OCI-LY7 (cell line): Measurements from ENCODE around the gene RSPH3. TPM values are rescaled to one million over a fixed set of nuclear protein-coding genes. Genes with fewer than 3 reads are reported as not detected.

Source experiments
- BruUV-seq: library from RNA; stranded (reverse); fragments of 400-500 nt; replicated peaks from 2 replicates; lab custom pipeline; 2021; lab: Mats Ljungman, UMichigan
- CTCF ChIA-PET: fragments of 300-600 bp; sonication (Branson Sonifier 250); formaldehyde crosslinking; loops from one replicate; lab custom pipeline; 2022; ENCODE audit warnings: antibody characterized with exemption; ENCODE audit not compliant: unreplicated experiment; lab: Charles Lee
- POLR2A ChIA-PET: fragments of 300-600 bp; sonication (Branson Sonifier 250); formaldehyde crosslinking; loops from one replicate; lab custom pipeline; 2022; ENCODE audit warnings: antibody characterized with exemption; lab: Charles Lee
- DNase-seq: peaks from one replicate; pipeline ENCODE4 v3.0.0-alpha.2; 2015; ENCODE audit warnings: low spot score
- H2AFZ ChIP-seq: fragments of 200-600 bp; sonication (generic), shearing (Covaris generic); 2 replicates; pipeline ENCODE4 v1.6.1; 2014; ENCODE audit warnings: mild to moderate bottlenecking, antibody characterized with exemption, low read length, moderate library complexity
- H3K27ac ChIP-seq: fragments of 200-600 bp; sonication (generic); 2 replicates; pipeline ENCODE4 v1.5.1; 2014; ENCODE audit warnings: mixed run types, low read depth, mild to moderate bottlenecking, moderate library complexity, low read length, inconsistent platforms; ENCODE audit not compliant: poor library complexity, severe bottlenecking
- H3K36me3 ChIP-seq: fragments of 200-600 bp; sonication (generic); 2 replicates; pipeline ENCODE4 v1.6.1; 2014; ENCODE audit warnings: mild to moderate bottlenecking, antibody characterized with exemption, low read length, moderate library complexity, mixed read lengths; ENCODE audit not compliant: insufficient read depth
- H3K4me1 ChIP-seq: fragments of 200-600 bp; sonication (generic); 2 replicates; pipeline ENCODE4 v1.5.1; 2014; ENCODE audit warnings: mild to moderate bottlenecking, low read length; ENCODE audit not compliant: insufficient read depth, poor library complexity, severe bottlenecking
- H3K4me2 ChIP-seq: fragments of 200-600 bp; sonication (generic); 2 replicates; pipeline ENCODE4 v1.6.1; 2014; ENCODE audit warnings: mild to moderate bottlenecking, low read length
- H3K4me3 ChIP-seq: fragments of 200-600 bp; sonication (generic); 2 replicates; pipeline ENCODE4 v1.5.1; 2014; ENCODE audit warnings: mild to moderate bottlenecking, low read depth, low read length; ENCODE audit not compliant: poor library complexity, severe bottlenecking
- H3K79me2 ChIP-seq: fragments of 200-600 bp; sonication (generic); 2 replicates; pipeline ENCODE4 v1.6.1; 2016; ENCODE audit warnings: low read depth, mild to moderate bottlenecking, low read length, moderate library complexity, mixed read lengths; ENCODE audit not compliant: insufficient read depth
- H3K9me2 ChIP-seq: fragments of 200-600 bp; sonication (generic); 2 replicates; pipeline ENCODE4 v1.6.1; 2016; ENCODE audit warnings: mild to moderate bottlenecking, low read length, mixed read lengths; ENCODE audit not compliant: insufficient read depth
- H3K9me3 ChIP-seq: fragments of 200-600 bp; sonication (generic); 2 replicates; pipeline ENCODE4 v1.6.1; 2014; ENCODE audit warnings: mild to moderate bottlenecking, mixed run types, low read length, mixed read lengths
- H4K20me1 ChIP-seq: fragments of 200-600 bp; sonication (generic); 2 replicates; pipeline ENCODE4 v1.6.1; 2014; ENCODE audit warnings: mild to moderate bottlenecking, antibody characterized with exemption, low read length, moderate library complexity, mixed read lengths; ENCODE audit not compliant: insufficient read depth
- EZH2phosphoT487 ChIP-seq: fragments of 200-600 bp; sonication (generic); IDR thresholded peaks from 2 replicates; pipeline ENCODE4 v1.6.1; 2018; ENCODE audit warnings: low read depth, borderline replicate concordance, mild to moderate bottlenecking, mixed run types, antibody characterized with exemption, low read length, moderate library complexity, mixed read lengths
- intact Hi-C: fragments of 100-400 bp; cut with micrococcal nuclease; formaldehyde crosslinking; loops from one replicate; pipeline ENCODE4 v1.10.0; 2022; ENCODE audit not compliant: unreplicated experiment
- total RNA-seq, 2 experiments: library from RNA; depleted of rRNA in 1 of 2; stranded (reverse); fragments of >200 nt in 1 of 2; shearing (Covaris generic) in 1 of 2; gene quantifications; 2 replicates each; pipeline ENCODE4 v1.2.3, GENCODE V29; 2014 to 2022
- TF ChIP-seq, protein P1 (sequence below): fragments of 200-600 bp; sonication (generic); conservative IDR thresholded peaks from 2 replicates; pipeline ENCODE4 v1.5.1; 2014; ENCODE audit warnings: mild to moderate bottlenecking, antibody characterized with exemption, low read length, moderate library complexity, mixed read lengths

RSPH3 gene
- total RNA-seq, 2 experiments from 2014 or later = 2.7 to 6.5 TPM

DNA sequence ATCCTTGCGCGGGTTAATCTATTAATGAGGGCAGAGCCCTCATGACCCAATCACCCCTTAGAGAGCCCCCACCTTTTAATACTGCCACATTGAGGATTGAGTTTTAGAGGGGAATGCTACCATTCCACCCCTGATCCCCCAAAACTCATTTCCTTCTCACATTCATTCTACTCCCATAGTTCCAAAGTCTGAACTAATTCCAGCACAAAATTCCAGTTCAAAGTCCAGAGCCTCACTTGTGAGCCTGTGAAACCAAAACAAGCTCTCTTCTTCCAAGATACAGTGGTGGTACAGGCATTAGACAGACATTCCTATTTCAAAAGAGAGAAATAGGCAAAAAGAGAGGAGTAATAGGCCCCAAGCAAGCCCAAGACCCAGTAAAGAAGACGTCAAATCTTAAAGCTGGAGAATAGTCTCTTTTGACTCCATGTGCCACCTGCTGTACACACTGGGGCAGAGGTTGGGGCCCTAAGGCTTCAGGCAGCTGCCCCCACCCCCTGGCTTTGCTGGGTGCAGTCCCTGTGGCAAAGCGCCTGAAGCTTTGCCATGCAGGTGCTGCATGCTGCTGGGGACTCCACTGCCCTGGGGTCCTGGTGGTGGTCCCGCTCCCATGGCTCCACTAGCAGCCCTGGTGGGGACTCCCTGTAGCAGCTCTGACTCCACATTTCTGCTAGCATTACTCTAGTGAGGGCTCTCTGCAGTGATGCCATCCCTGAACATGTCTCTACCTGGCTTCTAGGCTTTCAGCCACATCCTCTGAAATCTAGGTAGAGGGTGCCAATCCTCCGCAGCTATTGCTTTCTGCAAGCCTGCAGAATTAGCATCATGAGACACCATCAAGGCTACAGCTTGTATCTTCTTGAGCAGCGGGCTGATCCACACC lies 41.3 kb downstream of the RSPH3 start:
- H3K9me2 ChIP-seq = no peaks in the 10 kb centered on the region
- no TSS peak for BruUV-seq
- H4K20me1 ChIP-seq = no peaks in the 10 kb centered on the region
- DNase-seq = peak; percentile 69
- peak overlapping the region; percentile 32; the same call in 1 of the 2 replicates for H2AFZ ChIP-seq
- H3K79me2 ChIP-seq = no peaks in the 10 kb centered on the region
- no peak overlapping the region for H3K4me3 ChIP-seq
- TF ChIP-seq, protein P1, sequence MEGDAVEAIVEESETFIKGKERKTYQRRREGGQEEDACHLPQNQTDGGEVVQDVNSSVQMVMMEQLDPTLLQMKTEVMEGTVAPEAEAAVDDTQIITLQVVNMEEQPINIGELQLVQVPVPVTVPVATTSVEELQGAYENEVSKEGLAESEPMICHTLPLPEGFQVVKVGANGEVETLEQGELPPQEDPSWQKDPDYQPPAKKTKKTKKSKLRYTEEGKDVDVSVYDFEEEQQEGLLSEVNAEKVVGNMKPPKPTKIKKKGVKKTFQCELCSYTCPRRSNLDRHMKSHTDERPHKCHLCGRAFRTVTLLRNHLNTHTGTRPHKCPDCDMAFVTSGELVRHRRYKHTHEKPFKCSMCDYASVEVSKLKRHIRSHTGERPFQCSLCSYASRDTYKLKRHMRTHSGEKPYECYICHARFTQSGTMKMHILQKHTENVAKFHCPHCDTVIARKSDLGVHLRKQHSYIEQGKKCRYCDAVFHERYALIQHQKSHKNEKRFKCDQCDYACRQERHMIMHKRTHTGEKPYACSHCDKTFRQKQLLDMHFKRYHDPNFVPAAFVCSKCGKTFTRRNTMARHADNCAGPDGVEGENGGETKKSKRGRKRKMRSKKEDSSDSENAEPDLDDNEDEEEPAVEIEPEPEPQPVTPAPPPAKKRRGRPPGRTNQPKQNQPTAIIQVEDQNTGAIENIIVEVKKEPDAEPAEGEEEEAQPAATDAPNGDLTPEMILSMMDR = peak; percentile 77
- TF ChIP-seq EZH2phosphoT487 = no peak
- no peaks in the 10 kb centered on the region for H3K9me3 ChIP-seq
- H3K27ac ChIP-seq = no peak overlapping the region
- H3K36me3 ChIP-seq = no peaks in the 10 kb centered on the region
- peaks cover 26% of the 10 kb centered on the region for H3K4me1 ChIP-seq
- 0 out of 2 replicates have a peak overlapping the region, but pooled peaks have one; percentile 1 for H3K4me2 ChIP-seq
- intact Hi-C loops = loop anchor here (2.0 to 5.0 kb wide), 2 partner anchors 86 to 140 kb away; partner anchors contain the start of gene EZR
- POLR2A ChIA-PET = interaction anchor here (0.5 to 1.5 kb wide), 7 partner anchors 10 to 942 kb away, joined by 3 to 6 read pairs (median 4); no protein-coding TSS in a partner anchor
- CTCF ChIA-PET = no interaction called here

- H3K4me3 ChIP-seq = no peak overlapping the region
- DNase-seq = no peak
- TF ChIP-seq EZH2phosphoT487 = no peak
- TF ChIP-seq, protein P1 = no peak
- H2AFZ ChIP-seq = no peak overlapping the region; the same call in 1 of the 2 replicates
- H3K4me2 ChIP-seq = no peak overlapping the region
- intact Hi-C loops = loop anchor here (5.0 kb wide), 1 partner anchor 83 kb away; no protein-coding TSS in a partner anchor
- H3K27ac ChIP-seq = no peak overlapping the region
- no peaks in the 10 kb centered on the region for H4K20me1 ChIP-seq
- H3K9me2 ChIP-seq = no peaks in the 10 kb centered on the region
- CTCF ChIA-PET = no interaction called here
- peaks cover 26% of the 10 kb centered on the region for H3K4me1 ChIP-seq
- no TSS peak for BruUV-seq
- H3K36me3 ChIP-seq = no peaks in the 10 kb centered on the region
- no peaks in the 10 kb centered on the region for H3K9me3 ChIP-seq
- POLR2A ChIA-PET = interaction anchor here (0.6 kb wide), 1 partner anchor 61 kb away, joined by 4 read pairs; no protein-coding TSS in a partner anchor
- no peaks in the 10 kb centered on the region for H3K79me2 ChIP-seq
These were observed 44.7 kb downstream of the RSPH3 start for GRCh38 chr6:158955255-158955654.
